ENCODE results near the gene PDSS2.

- TF ChIP-seq, protein P1, sequence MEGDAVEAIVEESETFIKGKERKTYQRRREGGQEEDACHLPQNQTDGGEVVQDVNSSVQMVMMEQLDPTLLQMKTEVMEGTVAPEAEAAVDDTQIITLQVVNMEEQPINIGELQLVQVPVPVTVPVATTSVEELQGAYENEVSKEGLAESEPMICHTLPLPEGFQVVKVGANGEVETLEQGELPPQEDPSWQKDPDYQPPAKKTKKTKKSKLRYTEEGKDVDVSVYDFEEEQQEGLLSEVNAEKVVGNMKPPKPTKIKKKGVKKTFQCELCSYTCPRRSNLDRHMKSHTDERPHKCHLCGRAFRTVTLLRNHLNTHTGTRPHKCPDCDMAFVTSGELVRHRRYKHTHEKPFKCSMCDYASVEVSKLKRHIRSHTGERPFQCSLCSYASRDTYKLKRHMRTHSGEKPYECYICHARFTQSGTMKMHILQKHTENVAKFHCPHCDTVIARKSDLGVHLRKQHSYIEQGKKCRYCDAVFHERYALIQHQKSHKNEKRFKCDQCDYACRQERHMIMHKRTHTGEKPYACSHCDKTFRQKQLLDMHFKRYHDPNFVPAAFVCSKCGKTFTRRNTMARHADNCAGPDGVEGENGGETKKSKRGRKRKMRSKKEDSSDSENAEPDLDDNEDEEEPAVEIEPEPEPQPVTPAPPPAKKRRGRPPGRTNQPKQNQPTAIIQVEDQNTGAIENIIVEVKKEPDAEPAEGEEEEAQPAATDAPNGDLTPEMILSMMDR (IDR thresholded peaks at IDR 0.05; ENCODE audit: low read depth, low read length), result no peak
- no peak for TF ChIP-seq EZH2phosphoT487 (IDR thresholded peaks at IDR 0.05; ENCODE audit: low read depth)
Measured at GRCh38 chr6:107416145-107416544, 43.2 kb downstream of the PDSS2 start.
